ENCODE data around the gene SHOC1.
"Not testable (repeated sequence)": the region's sequence is repeated elsewhere in the genome, so short reads cannot be mapped to it uniquely, and the experiment has no call there.

Gene SHOC1

DNA sequence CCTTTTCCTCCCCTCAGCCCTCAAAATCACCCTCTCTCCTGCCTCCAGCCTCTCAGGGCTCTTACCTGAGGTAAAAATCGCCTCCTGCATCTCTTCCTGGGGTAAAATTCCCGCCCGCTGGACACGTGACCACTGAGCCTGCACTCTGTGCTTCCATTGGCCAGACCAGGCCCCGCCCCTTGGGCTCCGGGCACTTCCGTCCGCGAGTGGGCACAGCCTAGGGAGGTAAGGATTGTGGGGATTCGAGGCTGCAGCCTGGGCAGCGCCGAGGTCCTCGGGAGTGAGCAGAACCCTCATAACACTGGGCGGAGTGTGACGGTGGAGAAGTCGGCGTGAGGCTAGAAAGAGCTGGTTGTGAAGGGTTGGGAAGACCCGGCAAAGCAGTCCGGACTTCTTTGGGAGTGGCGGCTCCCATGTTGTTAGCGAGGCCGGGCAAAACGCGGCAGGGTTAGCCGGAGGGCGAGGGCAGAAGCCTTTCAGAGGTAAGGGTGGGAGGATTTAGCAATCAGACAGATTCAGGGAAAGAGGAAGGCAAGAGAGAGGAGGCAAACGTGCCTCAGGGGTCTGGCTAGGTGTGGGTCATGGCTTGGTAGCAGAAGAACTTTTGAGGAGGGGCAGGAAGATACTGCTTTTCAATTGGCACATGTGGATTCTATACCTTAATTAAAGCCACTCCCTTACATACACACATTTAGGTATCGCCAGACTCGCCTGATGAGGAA, at the start of gene SHOC1:
SHOC1 (minus strand) TSS at position 103 of the 722 bp plus-strand sequence. CDS start 3,519 bp downstream, outside the sequence.
- no peak for DNase-seq

DNA sequence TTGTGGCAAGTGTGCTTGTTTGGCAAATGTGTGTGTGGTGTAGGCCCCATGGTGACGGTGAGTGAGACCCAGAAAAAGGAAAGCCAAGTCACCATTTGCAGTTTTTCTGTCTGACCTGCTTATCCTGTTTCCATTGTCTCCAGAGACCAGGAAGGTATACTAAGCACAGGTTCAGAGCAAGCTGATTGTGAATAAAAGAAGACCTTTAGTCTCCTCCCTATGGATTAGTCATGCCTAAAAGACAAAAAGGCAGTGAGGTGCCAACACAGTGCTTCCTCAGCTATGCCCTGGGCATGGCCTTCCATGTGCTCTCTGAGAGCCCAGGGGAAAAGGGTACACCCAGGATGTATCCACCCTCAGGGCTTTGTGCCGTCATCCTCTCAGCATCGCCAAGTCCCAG, 49.2 kb upstream of the SHOC1 start:
- no peak for DNase-seq

DNA sequence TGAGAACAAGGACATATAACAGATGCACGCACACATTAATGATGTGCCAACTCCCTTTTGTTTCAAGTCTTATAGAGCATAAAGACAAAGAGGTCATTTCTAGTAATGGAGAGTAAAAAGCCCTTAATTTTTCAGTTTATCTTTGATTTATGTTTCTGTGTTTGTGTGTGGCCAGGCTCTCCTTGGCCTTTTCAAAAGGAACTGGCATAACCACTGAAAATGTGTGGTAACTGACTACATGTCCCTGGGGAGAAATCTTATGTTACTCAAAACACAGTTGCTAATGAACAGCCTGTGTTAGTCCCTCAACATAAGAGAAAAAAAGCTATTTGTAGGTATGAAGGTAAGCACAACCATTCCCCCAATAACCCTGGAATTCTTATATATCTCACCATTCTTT, 47.6 kb upstream of the SHOC1 start:
- no peak for DNase-seq

DNA sequence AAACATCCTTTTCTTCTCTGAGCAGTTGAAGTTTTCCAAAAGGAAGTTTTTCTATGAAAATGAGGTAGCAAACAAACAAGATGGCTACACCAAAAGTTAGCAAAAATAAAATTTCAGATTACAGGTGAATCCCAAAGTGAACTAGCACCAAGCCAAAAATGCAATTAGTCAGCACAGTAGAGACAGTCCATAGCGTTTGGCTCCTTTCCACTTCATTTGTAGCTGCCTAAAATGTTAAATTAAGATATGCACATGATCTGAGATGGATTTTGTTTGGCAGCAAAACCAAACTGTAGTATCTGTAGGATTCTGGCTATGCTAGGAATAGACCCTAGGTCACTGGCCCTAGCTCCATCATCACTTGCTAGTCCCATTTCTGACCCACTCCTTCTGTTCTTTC, 45.7 kb upstream of the SHOC1 start:
- DNase-seq = no peak

DNA sequence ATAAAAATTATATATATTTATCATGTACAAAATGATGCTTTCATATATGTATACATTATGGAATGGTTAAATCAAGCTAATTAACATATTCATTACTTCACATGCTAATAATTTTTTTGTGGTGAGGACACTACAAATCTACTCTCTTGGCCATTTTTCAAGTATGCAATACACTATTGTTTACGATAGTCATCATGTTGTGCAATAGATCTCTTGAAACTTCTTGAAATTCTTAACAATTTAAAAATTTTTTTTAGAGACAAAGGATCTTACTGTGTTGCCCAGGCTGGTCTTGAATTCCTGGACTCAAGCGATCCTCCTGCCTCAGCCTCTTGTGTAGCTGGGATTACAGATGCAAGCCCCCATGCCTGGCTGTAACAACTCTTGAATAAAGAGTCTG, 45.2 kb upstream of the SHOC1 start:
- DNase-seq = no peak

DNA sequence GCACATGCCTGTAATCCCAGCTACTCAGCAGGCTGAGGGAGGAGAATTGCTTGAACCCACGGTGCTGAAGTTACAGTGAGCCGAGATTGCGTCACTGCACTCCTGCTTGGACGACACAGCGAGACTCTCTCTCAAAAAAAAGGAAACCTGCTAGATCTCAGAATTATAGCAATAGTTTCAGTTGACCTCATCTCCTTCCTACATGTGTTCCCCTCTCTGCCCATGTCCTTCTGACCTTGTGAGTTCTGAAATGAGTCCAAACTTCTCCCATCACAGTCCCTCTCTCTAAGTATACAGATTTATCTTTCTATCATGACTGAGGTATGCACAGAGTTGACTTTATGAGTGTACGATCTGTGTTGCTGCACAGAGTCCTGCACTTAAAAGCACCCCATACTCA, 44.6 kb upstream of the SHOC1 start:
- no peak for DNase-seq

DNA sequence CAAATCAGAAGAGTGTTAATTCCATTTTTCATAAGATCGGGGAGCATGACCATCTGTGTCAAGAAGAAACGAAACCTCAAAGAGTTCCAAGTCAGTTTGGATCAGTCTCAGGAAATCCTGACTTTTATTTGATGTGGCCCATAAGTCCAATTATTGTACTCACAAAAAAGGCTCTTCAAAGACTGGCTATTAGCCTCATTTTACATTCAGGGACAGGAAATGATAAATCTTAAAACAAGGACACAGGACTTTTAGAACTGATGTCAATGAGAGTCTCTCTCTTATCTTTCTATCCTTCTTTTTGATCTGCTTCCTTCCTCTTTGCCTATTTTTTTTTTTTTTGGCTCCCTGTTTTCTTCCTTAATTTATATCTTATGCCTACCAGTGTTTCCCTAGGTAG, 43.7 kb upstream of the SHOC1 start:
- DNase-seq = no peak

DNA sequence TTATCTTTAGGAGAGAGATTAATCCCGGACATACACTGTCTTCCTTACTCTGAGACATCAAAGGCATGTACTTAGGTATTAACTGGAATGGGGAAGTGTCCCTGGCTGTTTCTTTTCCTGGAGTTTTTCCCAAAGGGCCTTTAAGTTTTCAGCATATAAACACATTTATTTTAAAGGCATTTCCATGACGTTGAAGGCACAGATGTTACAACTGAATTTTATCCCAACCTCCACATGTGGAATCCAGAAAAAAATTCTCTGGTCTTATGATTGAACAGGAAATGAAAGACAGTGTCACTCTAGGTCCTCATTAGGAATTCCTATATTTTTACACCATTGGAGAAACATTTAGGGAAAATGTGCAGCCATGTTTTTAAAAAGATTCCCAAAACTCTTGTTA, 41.6 kb upstream of the SHOC1 start:
- no peak for DNase-seq

DNA sequence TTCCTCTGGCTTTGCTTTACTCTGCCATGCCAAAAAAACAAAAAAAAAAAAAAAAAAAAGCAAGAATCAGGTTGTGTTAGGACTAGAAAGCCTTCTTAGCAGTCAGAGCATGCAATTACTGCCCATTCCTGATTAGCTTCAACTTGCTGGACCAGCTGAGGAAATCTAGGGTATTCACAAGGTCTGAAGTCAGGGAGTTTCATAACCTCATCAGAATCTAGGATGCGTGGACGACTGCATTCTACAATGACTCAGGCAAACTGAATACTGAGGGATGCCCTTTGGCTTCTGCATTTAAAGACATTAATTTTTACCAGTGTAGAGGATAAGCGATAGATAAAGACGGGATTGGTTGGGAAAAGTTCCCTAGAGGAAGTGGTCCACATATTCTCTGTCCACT, 39.2 kb upstream of the SHOC1 start:
- no peak for DNase-seq

DNA sequence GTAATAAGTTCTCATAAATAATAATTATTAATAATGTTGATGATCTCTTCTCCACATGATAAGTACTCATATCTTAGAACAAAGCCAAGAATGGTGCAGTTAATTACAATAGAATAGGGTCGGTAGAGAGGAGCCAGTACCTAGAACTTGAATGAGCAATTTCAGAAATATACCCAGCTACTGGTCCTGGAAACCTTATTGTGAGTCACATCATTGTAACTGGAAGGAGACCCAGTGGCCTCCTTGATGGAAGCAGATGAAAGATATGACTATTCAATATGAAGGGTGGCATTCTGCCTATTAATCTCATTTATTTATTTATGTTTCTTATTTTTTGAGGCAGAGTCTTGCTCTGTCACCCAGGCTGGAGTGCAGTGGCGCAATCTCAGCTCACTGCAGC, 37.7 kb upstream of the SHOC1 start:
- DNase-seq = no peak

DNA sequence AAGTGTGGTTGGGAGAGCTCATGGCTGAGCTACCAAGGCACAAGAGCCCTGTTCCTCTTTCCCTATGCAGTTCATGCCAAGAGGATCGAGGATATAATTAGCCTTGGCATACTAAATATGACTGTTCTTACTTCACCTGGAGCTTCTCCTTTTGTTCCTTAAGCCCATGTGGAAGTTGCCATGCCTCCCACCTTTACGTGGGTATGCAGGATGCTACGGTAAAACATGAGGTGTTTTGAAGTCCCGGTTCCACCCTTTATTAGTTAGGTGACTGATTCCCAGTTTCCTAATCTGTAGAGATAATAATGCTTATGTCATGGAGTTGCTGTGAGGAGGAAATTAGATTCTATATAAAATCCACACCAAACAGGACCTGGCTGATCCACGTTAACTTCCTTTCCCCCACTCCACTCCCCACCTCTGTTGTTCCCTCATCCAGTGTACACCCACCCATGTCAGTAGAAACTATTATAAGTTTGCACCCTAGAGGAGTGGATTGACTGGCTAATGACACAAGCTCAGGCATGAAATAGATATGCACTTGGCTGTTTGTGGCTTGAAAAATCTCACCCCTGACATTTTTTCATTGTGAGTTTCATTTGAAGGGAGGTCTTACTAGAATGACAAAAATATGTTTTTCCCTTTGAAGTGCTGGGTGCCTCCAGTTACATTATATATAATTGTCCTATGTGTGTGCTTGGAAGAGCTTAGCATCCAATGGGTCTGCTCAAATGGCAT, 36.8 kb upstream of the SHOC1 start:
- DNase-seq = no peak

DNA sequence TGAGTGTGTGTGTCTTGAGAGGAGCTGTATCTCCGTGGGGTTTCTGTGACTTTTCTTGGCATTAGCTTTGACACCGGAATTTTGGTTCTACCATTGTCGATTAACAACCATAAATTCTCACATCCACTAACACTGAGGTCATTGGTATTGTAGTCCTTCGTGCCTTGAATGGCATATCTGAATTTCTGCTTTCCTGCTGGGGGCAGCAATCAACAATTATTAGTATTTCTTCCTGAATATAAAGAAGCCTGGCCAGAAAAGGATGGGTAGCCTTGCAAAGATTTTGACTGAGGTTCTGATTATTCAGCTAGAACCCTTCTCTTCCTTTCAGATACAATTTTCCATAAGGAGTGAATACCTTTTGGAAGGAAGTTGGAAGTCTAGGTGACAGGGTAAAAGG, 33.5 kb upstream of the SHOC1 start:
- no peak for DNase-seq

DNA sequence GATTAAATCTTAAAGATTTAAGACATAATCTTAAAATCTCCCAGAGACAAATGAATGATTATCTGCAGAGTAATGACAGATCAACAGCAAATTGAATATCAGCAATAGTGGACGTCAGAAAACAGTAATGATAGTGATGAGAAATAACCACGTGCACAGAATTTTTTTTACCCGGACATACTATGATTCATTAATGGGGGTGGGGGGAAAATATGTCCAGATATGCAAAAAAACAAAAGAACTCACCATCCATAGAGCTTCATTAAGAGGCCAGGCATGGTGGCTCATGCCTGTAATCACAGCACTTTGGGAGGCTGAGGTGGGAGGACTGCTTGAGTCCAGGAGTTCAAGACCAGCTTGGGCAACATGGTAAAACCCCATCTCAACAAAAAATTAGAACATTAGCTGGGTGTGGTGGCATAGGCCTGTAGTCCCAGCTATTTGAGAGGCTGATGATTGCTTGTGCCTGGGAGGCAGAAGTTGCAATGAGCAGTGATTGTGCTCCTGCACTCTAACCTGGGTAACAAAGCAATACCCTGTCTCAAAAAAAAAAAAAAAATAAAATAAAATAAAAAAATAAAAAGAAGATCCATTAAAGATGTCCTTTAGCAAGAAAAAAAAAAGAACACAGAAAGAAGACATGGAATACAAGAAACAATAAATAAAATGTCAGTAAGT, 30.9 kb upstream of the SHOC1 start:
- DNase-seq = no peak

DNA sequence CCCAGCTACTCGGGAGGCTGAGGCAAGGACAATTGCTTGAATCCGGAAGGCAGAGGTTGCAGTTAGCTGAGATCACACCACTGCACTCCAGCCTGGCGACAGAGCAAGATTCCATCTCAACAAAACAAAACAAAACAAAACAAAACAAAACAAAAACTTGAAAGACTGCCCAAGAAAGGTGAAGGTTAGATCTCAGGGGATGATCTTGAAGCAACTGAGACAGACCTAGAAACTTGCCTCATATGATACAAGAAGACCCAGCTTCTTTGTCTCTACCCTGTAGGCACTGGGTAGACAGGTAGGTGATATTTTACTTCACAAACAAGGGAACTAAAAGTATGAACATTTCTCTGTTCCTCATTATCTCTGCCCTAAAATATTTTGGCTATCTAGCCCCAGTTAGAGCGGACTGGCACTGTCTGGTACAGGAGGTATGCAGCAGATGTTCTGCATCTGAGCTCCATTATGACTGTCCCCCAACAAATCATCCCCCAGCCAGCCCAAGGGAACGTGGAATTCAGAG, 26.3 kb upstream of the SHOC1 start:
- DNase-seq = no peak

DNA sequence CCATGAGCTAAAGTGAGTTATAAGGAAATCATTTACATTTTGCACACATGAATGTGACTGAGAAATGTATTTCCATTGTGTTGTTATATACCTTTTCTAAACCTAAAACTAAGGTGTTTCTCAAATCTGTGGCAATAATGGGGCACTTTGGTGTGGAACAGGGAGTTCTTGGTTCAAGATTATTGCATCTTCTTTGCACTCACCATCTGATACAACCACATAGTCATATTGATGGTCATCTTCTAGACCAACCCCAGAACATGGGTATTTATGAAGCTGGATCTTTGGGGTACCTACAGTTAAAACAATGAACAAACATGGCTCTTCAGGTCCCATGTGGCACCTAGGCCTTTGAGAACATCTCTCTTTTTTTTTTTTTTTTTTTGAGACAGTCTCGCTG, 24.6 kb upstream of the SHOC1 start:
- DNase-seq = no peak

DNA sequence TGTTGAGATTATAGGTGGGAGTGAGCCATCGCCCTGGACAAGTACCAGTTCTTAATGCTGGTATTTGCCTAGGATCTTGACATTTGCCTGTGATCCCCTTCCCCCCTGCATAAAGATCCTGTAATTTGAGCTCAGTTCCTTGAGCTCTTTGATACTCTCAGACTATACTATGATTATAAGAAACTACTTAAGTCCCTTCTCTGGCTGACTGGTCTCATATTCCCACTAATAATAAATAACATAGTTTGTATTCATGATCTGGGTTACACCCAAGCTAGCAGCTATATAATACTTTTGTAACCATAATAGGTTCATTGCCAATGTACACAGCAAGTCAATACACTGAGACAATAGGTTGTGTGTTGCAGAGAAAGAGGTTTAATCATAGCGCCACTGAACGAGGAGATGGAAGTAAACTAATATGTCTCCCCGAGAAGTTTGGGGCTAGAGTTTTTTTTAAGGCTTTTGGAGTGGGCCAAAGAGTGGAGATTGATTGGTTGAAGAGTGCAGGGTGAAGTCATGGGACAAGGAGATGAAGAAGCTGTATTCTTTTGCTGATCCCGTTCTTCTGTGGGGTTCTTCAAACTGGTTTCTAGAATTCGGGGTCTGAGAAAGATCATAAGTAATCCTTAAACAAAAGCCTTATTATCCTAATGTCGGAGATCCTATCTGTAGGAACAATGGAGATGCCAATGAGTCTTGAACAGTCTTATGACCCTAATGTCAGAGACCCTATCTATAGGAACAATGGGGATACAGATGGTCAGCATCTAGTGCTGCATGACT, 20.7 kb upstream of the SHOC1 start:
- DNase-seq = no peak

DNA sequence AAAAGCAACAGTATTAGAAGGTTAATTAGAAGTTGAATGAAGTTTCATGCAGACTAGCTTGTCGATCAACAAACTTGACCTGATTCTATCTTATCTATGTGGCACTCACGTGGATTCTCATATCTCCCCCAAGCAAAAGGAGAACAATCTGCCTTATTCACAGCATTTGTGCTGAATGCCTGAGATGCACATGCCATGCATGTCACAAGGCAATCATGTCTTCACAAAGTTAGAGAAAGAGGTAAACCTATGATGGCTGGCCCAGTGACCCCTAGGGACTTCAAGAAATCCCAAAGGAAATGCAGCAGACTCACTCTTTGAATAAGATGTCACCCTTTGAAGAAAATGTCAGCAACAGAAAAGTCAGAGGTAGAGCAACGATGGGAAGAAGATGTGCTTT, 17.6 kb upstream of the SHOC1 start:
- DNase-seq = no peak

DNA sequence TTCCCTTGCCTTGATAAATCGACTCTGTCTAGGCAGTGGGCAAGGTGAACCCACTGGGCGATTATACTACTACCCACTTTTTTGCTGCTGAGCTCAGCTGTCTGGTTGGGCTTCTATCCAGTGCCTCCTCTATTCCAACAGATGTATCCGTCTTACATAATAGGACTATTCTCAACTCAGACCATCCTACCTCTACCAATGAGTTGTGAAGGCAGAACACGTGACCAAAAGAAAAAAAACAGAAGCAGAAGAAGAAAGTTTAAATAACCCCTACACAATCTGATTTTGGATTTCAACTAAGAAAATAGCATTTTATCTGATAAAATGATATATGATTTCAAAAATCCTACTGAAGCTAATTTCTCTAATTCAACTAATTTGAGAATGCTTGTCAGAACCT, 16.2 kb upstream of the SHOC1 start:
- no peak for DNase-seq

DNA sequence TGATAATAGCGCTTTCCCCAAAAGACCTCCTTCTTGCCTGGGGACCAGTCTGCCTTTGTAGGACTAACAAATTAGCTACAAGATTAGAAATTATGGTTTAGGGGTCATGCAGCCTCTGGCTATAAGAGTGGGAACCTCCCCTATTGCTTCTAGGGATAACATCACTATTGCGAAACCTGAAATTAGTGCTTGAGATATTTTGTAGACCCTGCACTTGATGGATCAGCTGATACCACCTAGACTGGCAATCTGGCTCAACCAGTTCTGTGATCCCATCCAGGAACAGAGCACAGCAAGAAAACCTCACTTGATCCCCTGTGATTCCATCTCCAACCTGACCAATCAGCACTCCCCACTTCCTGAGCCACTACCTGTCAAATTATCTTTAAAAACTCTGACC, 15.7 kb upstream of the SHOC1 start:
- not testable (repeated sequence) for DNase-seq

DNA sequence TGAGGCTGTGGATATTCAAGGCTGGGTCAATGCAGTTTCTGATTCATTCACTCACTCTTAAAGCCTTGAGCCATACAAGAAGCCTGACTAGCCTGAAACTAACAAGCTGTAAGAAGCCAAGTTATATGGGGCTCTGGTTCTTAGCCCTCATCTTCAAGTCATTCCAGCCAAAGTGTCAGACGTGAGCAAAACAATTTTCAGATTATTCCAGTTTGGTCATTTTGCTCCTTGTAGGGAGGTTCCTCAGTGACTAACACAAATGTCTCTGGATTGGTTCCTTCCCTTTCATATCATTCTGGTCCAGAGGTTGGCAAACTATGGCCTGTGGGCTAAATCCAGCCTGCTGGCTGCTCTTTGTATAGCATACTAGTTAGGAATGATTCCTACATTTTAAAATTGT, 12.5 kb upstream of the SHOC1 start:
- DNase-seq = no peak

DNA sequence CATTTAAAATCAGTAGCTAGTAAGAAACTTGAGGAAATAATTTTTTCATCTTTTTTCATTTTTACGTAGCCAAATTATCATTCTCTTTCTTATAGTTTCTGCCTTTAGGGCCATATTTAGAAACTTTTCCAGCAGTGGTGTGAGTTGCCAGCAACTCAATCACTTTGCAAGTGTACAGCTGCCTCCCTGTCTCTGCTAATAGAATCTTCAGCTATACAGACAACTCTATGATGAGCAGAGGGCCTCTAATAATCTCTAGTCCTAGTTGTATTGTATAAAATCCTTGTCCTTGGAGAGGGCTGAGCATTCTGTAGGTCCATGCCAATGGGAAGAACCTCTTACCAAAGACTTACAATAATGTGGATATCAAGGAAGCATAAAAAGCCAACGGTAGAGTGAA, 11.5 kb upstream of the SHOC1 start:
- DNase-seq = no peak

DNA sequence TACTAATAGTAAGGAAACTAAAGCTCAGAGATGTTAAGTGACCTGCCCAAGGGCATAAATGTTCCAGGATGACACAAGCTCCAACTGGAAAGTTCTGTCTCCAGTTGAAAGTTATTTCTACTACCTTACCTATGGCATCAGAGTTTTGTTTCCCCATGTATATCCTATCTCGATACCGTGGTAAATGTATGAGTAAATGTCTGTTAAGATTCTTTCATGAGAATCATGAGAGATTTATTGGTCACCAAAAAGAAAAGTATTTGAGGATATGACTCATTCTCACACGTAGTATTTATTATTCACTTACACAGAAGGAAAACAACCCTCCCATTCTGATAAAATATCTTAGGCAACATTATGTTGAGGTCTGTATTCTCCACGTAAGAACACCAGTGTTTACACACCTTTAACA, 11.1 kb upstream of the SHOC1 start:
- DNase-seq = no peak

DNA sequence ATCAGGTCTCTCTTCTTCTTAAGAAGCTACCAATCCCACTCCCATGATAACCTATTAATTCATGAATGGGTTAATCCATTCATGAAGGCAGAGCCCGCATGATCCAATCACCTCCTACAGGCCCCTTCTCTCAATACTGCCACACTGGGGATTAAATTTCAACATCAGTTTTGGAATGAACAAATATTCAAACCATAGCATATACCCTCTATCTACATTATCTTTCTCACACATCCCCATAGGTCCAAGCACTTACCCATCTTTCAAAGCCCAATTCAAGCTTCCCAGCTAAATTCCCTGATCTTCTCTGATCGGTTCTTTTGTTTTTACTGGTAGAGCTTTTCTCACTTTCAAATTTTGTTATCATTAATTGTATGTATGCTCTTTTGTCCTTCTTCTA, 10.5 kb upstream of the SHOC1 start:
- DNase-seq = no peak

Data from NCI-H446 (cell line).